ENCODE measurements around the gene FNDC11. TPM values are rescaled to one million over a fixed set of nuclear protein-coding genes. Genes with fewer than 3 reads are reported as not detected.
A peak's percentile ranks its signal among the peaks of the same experiment; 100 is the strongest.

The FNDC11 gene
- total and polyA plus RNA-seq, 2 of the 13 experiments (the other 11 are each of a cell fraction or from before 2014, with no cell fraction given), result 0.07 TPM; not detected in 1

GRCh38 chr20:63536997-63537524, 16.9 kb upstream of the FNDC11 start, which contains the start of gene PTK6:
Gene PTK6 (minus strand): TSS chr20:63537376. CDS start chr20:63537314, 62 bp downstream.
- in situ Hi-C loops (cut with HindIII; ENCODE audit: extremely low pct_ligation_motif_present, low pct_unique_long_range_greater_than_20kb) (loop anchor here (5.0 kb wide), 1 partner anchor 40 kb away; no protein-coding TSS in a partner anchor), intact Hi-C loops (cut with micrococcal nuclease; ENCODE audit: unreplicated experiment) (loop anchor here (5.0 to 10.0 kb wide), 4 partner anchors 90 to 435 kb away; partner anchors contain the start of genes GMEB2, LIME1, RTEL1 and SLC2A4RG)
- ChIA-PET POLR2A (interaction anchor here (1.0 to 2.7 kb wide), 16 partner anchors 8 to 443 kb away, joined by 3 to 26 read pairs (median 6); partner anchors contain the start of genes GMEB2, HELZ2, PPDPF and PRPF6), CTCF (ENCODE audit: low intra/inter-chr PET ratio, low total read pairs) (interaction anchor here (1.1 to 2.7 kb wide), 6 partner anchors 36 to 533 kb away, joined by 3 to 29 read pairs (median 8); partner anchors contain the start of genes HELZ2 and TPD52L2)
- Histone ChIP-seq H3K27me3 (ENCODE audit: control insufficient read depth in 1 of 2, insufficient read depth in 2 of 2, low read length in 2 of 2) (peaks cover 49 to 65% of the 10 kb centered on the region in 2 experiments), H3K4me2 (ENCODE audit: low read depth, low read length) (peak within 1 kb of the TSS; percentile 89), H3K9me3 (ENCODE audit: low read length) (no peaks in the 10 kb centered on the region), H3K4me1 (ENCODE audit: insufficient read depth, low read length) (peaks cover 48% of the 10 kb centered on the region), H4K20me1 (ENCODE audit: insufficient read depth, low read length) (no peaks in the 10 kb centered on the region), H3K79me2 (ENCODE audit: insufficient read depth, low read length) (no peaks in the 10 kb centered on the region), H3K36me3 (replicated peaks in 1 of 2; ENCODE audit: control insufficient read depth in 1 of 2, insufficient read depth in 2 of 2, low read length in 2 of 2) (no peaks in the 10 kb centered on the region), H2AFZ (ENCODE audit: low read length) (no peak within 1 kb of the TSS), H3K4me3 (replicated peaks in 1 of 3; ENCODE audit: insufficient read depth in 1 of 3, low read depth in 2 of 3, low read length in 3 of 3) (peak within 1 kb of the TSS; percentile 37 to 76 (median 64); a peak in 5 of 6 replicates), H3K27ac (ENCODE audit: extremely low read length, insufficient read depth, low read length) (no peak within 1 kb of the TSS), H3K9ac (ENCODE audit: insufficient read depth, low read depth, low read length) (peak within 1 kb of the TSS; percentile 53)
- FAIRE-seq (no peak), DNase-seq (ENCODE audit: low spot score) (no peak), ATAC-seq (peak; percentile 2)
- BruUV-seq (replicated peaks), result no TSS peak
- WGBS (ENCODE audit: low lambda C conversion rate), result 70% methylated on average over 29 of the region's 29 CpGs
- TF ChIP-seq MXD1 (CRISPR knock-in tag; IDR thresholded peaks at IDR 0.05) (peak; percentile 14; the same call in 1 of the 2 replicates), DMAP1 (CRISPR knock-in tag; IDR thresholded peaks at IDR 0.05) (no peak), NFE2L2 (IDR thresholded peaks at IDR 0.05; ENCODE audit: low read length) (no peak), ZNF124 (CRISPR knock-in tag; IDR thresholded peaks at IDR 0.05) (no peak), SP2 (CRISPR knock-in tag; IDR thresholded peaks at IDR 0.05) (0 out of 2 replicates have a peak, but pooled peaks have one; percentile 10), ZNF235 (CRISPR knock-in tag; IDR thresholded peaks at IDR 0.05; ENCODE audit: borderline replicate concordance) (0 out of 2 replicates have a peak, but pooled peaks have one; percentile 60), HIC2 (CRISPR knock-in tag; IDR thresholded peaks at IDR 0.05; ENCODE audit: low read depth) (no peak), ZNF672 (CRISPR knock-in tag; IDR thresholded peaks at IDR 0.05) (no peak), TBX2 (CRISPR knock-in tag; IDR thresholded peaks at IDR 0.05; ENCODE audit: borderline replicate concordance) (no peak), ZC3H13 (CRISPR knock-in tag; IDR thresholded peaks at IDR 0.05) (no peak), CREB3 (CRISPR knock-in tag; IDR thresholded peaks at IDR 0.05) (no peak), TAF15 (IDR thresholded peaks at IDR 0.05; ENCODE audit: low read depth, low read length, poor library complexity, severe bottlenecking) (no peak), ZNF274 (CRISPR knock-in tag; IDR thresholded peaks at IDR 0.05) (peak; percentile 54; the same call in 1 of the 2 replicates), POLR2A (IDR thresholded peaks at IDR 0.05; ENCODE audit: insufficient read depth in 1 of 2, low read depth in 2 of 2, low read length in 2 of 2) (no peak), KLF6 (CRISPR knock-in tag; IDR thresholded peaks at IDR 0.05) (no peak), FOXO4 (CRISPR knock-in tag; conservative IDR thresholded peaks at IDR 0.05) (no peak), ZNF441 (CRISPR knock-in tag; IDR thresholded peaks at IDR 0.05; ENCODE audit: borderline replicate concordance) (no peak), ZNF598 (CRISPR knock-in tag; IDR thresholded peaks at IDR 0.05; ENCODE audit: borderline replicate concordance) (no peak), FIP1L1 (IDR thresholded peaks at IDR 0.05; ENCODE audit: borderline replicate concordance, insufficient read depth, low read depth, low read length) (no peak), PPARG (CRISPR knock-in tag; conservative IDR thresholded peaks at IDR 0.05) (no peak), ZNF776 (CRISPR knock-in tag; IDR thresholded peaks at IDR 0.05) (peak; percentile 61; the same call in 1 of the 2 replicates), SMAD9 (CRISPR knock-in tag; IDR thresholded peaks at IDR 0.05) (no peak)

Data from HepG2 (cell line).